BLaER1 (cell line): Measurements from ENCODE around the gene ZSCAN23.

ENCODE experiments used
- H3K27ac ChIP-seq: shearing (Covaris generic); formaldehyde crosslinking; 2 replicates; pipeline ENCODE4 v1.8.1; 2022
- H3K27me3 ChIP-seq: shearing (Covaris generic); formaldehyde crosslinking; 2 replicates; pipeline ENCODE4 v1.8.1; 2022
- H3K36me3 ChIP-seq: shearing (Covaris generic); formaldehyde crosslinking; 2 replicates; pipeline ENCODE4 v1.8.1; 2022
- H3K4me1 ChIP-seq: shearing (Covaris generic); formaldehyde crosslinking; 2 replicates; pipeline ENCODE4 v1.8.1; 2022
- H3K4me2 ChIP-seq: shearing (Covaris generic); formaldehyde crosslinking; 2 replicates; pipeline ENCODE4 v1.8.1; 2022
- H3K4me3 ChIP-seq: shearing (Covaris generic); formaldehyde crosslinking; 2 replicates; pipeline ENCODE4 v1.8.1; 2022
- H3K9ac ChIP-seq: shearing (Covaris generic); formaldehyde crosslinking; 2 replicates; pipeline ENCODE4 v1.8.1; 2022
- H3K9me3 ChIP-seq: shearing (Covaris generic); formaldehyde crosslinking; 2 replicates; pipeline ENCODE4 v1.8.1; 2022
- H4K20me1 ChIP-seq: shearing (Covaris generic); formaldehyde crosslinking; 2 replicates; pipeline ENCODE4 v1.8.1; 2022
- Cebpa-rat ChIP-seq: shearing (Covaris generic); IDR thresholded peaks from 2 replicates; pipeline ENCODE4 v1.8.1; 2022

Gene ZSCAN23

GRCh38 chr6:28442586-28442985 lies 705 bp downstream of the ZSCAN23 start:
- H3K4me2 ChIP-seq: no peak overlapping the region

DNA sequence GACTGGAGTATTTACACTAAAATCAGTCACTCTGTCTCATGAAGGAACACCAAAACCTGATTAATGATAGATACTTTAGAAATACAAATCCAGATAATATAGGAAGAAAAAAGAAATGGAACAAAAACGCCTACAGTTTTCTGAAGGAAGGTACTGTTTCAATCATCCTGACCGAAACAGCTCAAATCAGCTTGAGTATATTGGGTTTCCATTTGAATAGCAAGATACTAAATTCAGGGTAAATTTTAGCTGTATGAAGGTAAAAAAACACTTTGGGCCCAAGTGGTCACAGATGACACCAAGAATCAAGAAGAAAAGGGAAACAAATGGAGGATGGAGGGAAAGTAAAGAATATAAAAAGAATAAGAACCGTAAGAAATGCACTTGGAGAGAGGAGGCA lies 6.9 kb downstream of the ZSCAN23 start:
- Histone ChIP-seq H4K20me1 (no peaks in the 10 kb centered on the region), H3K36me3 (no peaks in the 10 kb centered on the region), H3K27ac (no peak overlapping the region), H3K4me2 (no peak overlapping the region), H3K4me3 (no peak overlapping the region), H3K9ac (no peak overlapping the region), H3K4me1 (no peaks in the 10 kb centered on the region), H3K9me3 (no peaks in the 10 kb centered on the region), H3K27me3 (no peaks in the 10 kb centered on the region)
- no peak for TF ChIP-seq Cebpa-rat

More at GRCh38 chr6:28442586-28442985, 705 bp downstream of the ZSCAN23 start:
- no peak overlapping the region for H3K27ac ChIP-seq
- H3K9ac ChIP-seq: no peak overlapping the region
- H3K9me3 ChIP-seq: peaks cover 14% of the 10 kb centered on the region
- H3K27me3 ChIP-seq: no peaks in the 10 kb centered on the region
- no peaks in the 10 kb centered on the region for H3K36me3 ChIP-seq
- no peaks in the 10 kb centered on the region for H3K4me1 ChIP-seq
- H3K4me3 ChIP-seq: no peak overlapping the region
- H4K20me1 ChIP-seq: no peaks in the 10 kb centered on the region
- TF ChIP-seq Cebpa-rat: no peak

- no peak for TF ChIP-seq Cebpa-rat
- no peak overlapping the region for H3K4me3 ChIP-seq
- no peaks in the 10 kb centered on the region for H4K20me1 ChIP-seq
- no peaks in the 10 kb centered on the region for H3K4me1 ChIP-seq
- H3K4me2 ChIP-seq: no peak overlapping the region
- peaks cover 9% of the 10 kb centered on the region; the same call in 1 of the 2 replicates for H3K27me3 ChIP-seq
- H3K9ac ChIP-seq: no peak overlapping the region
- H3K27ac ChIP-seq: no peak overlapping the region
- H3K36me3 ChIP-seq: no peaks in the 10 kb centered on the region
- H3K9me3 ChIP-seq: no peaks in the 10 kb centered on the region
Measured at GRCh38 chr6:28433119-28433518, 10.2 kb downstream of the ZSCAN23 start.

- peaks cover 10% of the 10 kb centered on the region; the same call in 1 of the 2 replicates for H3K27me3 ChIP-seq
- H3K9me3 ChIP-seq: peaks cover 7% of the 10 kb centered on the region
- H3K27ac ChIP-seq: no peak overlapping the region
Measured at GRCh38 chr6:28429781-28430180, 13.5 kb downstream of the ZSCAN23 start.

GRCh38 chr6:28425944-28426541 lies 17.2 kb downstream of the ZSCAN23 start:
- no peak overlapping the region for H3K9ac ChIP-seq
- no peaks in the 10 kb centered on the region for H4K20me1 ChIP-seq
- no peaks in the 10 kb centered on the region for H3K36me3 ChIP-seq
- peak overlapping the region; percentile 48 for H3K4me2 ChIP-seq
- no peak for TF ChIP-seq Cebpa-rat
- H3K27me3 ChIP-seq: peaks cover 22% of the 10 kb centered on the region; the same call in 1 of the 2 replicates
- H3K9me3 ChIP-seq: peaks cover 14% of the 10 kb centered on the region
- no peak overlapping the region for H3K4me3 ChIP-seq
- H3K27ac ChIP-seq: no peak overlapping the region
- peaks cover 14% of the 10 kb centered on the region for H3K4me1 ChIP-seq

More at GRCh38 chr6:28429781-28430180, 13.5 kb downstream of the ZSCAN23 start:
- Histone ChIP-seq H4K20me1 (no peaks in the 10 kb centered on the region), H3K4me2 (no peak overlapping the region), H3K4me3 (no peak overlapping the region), H3K4me1 (peaks cover 14% of the 10 kb centered on the region), H3K36me3 (no peaks in the 10 kb centered on the region), H3K9ac (no peak overlapping the region)
- no peak for TF ChIP-seq Cebpa-rat

- H3K27me3 ChIP-seq: peaks cover 22% of the 10 kb centered on the region; the same call in 1 of the 2 replicates
- no peaks in the 10 kb centered on the region for H4K20me1 ChIP-seq
- H3K9me3 ChIP-seq: peaks cover 14% of the 10 kb centered on the region
- H3K4me1 ChIP-seq: peaks cover 14% of the 10 kb centered on the region
- H3K9ac ChIP-seq: no peak overlapping the region
- no peak for TF ChIP-seq Cebpa-rat
- H3K4me2 ChIP-seq: no peak overlapping the region
- no peak overlapping the region for H3K4me3 ChIP-seq
- H3K36me3 ChIP-seq: no peaks in the 10 kb centered on the region
- H3K27ac ChIP-seq: no peak overlapping the region
Measured at GRCh38 chr6:28424163-28424562, 19.1 kb downstream of the ZSCAN23 start.

GRCh38 chr6:28423546-28423945 lies 19.7 kb downstream of the ZSCAN23 start:
- no peaks in the 10 kb centered on the region for H4K20me1 ChIP-seq
- no peak overlapping the region for H3K4me3 ChIP-seq
- H3K27ac ChIP-seq: no peak overlapping the region
- H3K9ac ChIP-seq: no peak overlapping the region
- H3K36me3 ChIP-seq: no peaks in the 10 kb centered on the region
- H3K27me3 ChIP-seq: peaks cover 16% of the 10 kb centered on the region; the same call in 1 of the 2 replicates
- peaks cover 14% of the 10 kb centered on the region for H3K4me1 ChIP-seq
- H3K4me2 ChIP-seq: no peak overlapping the region
- H3K9me3 ChIP-seq: peaks cover 14% of the 10 kb centered on the region
- no peak for TF ChIP-seq Cebpa-rat

- TF ChIP-seq Cebpa-rat: no peak
- no peaks in the 10 kb centered on the region for H3K36me3 ChIP-seq
- H3K27ac ChIP-seq: no peak overlapping the region
- H4K20me1 ChIP-seq: no peaks in the 10 kb centered on the region
- no peak overlapping the region for H3K4me2 ChIP-seq
- no peak overlapping the region for H3K9ac ChIP-seq
- no peak overlapping the region for H3K4me3 ChIP-seq
- no peaks in the 10 kb centered on the region for H3K4me1 ChIP-seq
- H3K9me3 ChIP-seq: no peaks in the 10 kb centered on the region; the same call in 1 of the 2 replicates
- H3K27me3 ChIP-seq: no peaks in the 10 kb centered on the region
Measured at GRCh38 chr6:28413681-28414080, 29.6 kb downstream of the ZSCAN23 start.

DNA sequence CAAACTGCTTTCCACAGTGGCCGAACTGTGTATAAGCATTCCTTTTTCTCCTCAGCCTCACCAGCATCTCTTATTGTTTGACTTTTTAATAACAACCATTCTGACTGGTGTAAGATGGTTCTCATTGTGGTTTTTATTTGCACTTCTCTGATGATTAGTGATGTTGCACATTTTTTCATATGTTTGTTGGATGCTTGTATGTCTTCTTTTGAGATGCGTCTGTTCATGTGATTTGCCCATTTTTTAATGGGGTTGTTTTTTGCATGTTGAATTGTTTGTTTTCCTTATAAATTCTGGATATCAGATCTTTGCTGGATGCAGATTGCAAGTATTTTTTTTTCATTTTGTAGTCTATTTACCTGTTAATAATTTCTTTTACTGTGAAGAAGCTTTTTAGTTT lies 32.5 kb downstream of the ZSCAN23 start:
- no peaks in the 10 kb centered on the region for H3K36me3 ChIP-seq
- H3K9ac ChIP-seq: no peak overlapping the region
- no peaks in the 10 kb centered on the region for H4K20me1 ChIP-seq
- H3K27me3 ChIP-seq: no peaks in the 10 kb centered on the region
- no peak overlapping the region for H3K27ac ChIP-seq
- no peak overlapping the region for H3K4me2 ChIP-seq
- H3K4me1 ChIP-seq: no peaks in the 10 kb centered on the region
- no peak for TF ChIP-seq Cebpa-rat
- no peaks in the 10 kb centered on the region; the same call in 1 of the 2 replicates for H3K9me3 ChIP-seq
- H3K4me3 ChIP-seq: no peak overlapping the region

- Histone ChIP-seq H3K9me3 (no peaks in the 10 kb centered on the region), H3K9ac (no peak overlapping the region), H4K20me1 (no peaks in the 10 kb centered on the region), H3K4me3 (no peak overlapping the region), H3K4me2 (no peak overlapping the region), H3K27me3 (no peaks in the 10 kb centered on the region), H3K4me1 (no peaks in the 10 kb centered on the region), H3K27ac (no peak overlapping the region), H3K36me3 (no peaks in the 10 kb centered on the region)
- no peak for TF ChIP-seq Cebpa-rat
Measured at GRCh38 chr6:28408076-28408802, 35.1 kb downstream of the ZSCAN23 start.
